ENCODE data around the gene SYAP1.

DNA sequence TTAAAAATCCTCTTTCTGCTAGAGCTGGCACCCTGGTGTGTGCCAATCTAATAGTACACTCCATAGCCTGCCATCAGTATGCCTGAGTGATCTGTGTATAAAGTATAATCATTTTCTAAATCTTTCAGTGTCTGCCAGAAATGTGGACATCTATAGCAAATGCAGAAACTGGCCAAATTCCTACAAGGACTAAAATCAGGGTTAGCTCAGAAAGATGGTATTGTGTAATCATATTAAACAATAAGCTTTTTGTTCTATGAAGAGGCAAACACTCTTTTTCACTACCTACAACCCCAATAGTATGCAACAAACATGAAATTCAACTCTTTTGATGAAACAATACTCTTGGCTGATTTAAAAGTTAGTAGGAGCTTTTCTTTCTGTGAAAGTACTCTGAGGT lies 59.1 kb downstream of the SYAP1 start:
- TF ChIP-seq CTCF (IDR thresholded peaks at IDR 0.05 in 2 of 3, conservative IDR thresholded peaks at IDR 0.05 in 1 of 3; ENCODE audit: control insufficient read depth in 2 of 3, extremely low read depth in 1 of 3, insufficient read depth in 1 of 3, low read depth in 3 of 3, low read length in 3 of 3), result no peak
- TF ChIP-seq TARDBP (IDR thresholded peaks at IDR 0.05; ENCODE audit: borderline replicate concordance), result no peak
- no peak for TF ChIP-seq MAX (IDR thresholded peaks at IDR 0.05; ENCODE audit: low read depth, low read length)
- no peak for TF ChIP-seq NR2C1 (IDR thresholded peaks at IDR 0.05)
- TF ChIP-seq, protein P1, sequence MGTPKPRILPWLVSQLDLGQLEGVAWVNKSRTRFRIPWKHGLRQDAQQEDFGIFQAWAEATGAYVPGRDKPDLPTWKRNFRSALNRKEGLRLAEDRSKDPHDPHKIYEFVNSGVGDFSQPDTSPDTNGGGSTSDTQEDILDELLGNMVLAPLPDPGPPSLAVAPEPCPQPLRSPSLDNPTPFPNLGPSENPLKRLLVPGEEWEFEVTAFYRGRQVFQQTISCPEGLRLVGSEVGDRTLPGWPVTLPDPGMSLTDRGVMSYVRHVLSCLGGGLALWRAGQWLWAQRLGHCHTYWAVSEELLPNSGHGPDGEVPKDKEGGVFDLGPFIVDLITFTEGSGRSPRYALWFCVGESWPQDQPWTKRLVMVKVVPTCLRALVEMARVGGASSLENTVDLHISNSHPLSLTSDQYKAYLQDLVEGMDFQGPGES (IDR thresholded peaks at IDR 0.05), result no peak
- TF ChIP-seq MXI1 (IDR thresholded peaks at IDR 0.05; ENCODE audit: low read depth, low read length), result no peak
- no peak for TF ChIP-seq TAF1 (IDR thresholded peaks at IDR 0.05; ENCODE audit: borderline replicate concordance, low read depth, low read length)
